IPS DF 19.7 (cell line): ENCODE measurements around the gene PRLH.

ENCODE experiments used
- DNase-seq: peaks from one replicate; pipeline ENCODE4 v3.0.0-alpha.2; 2013; ENCODE audit warnings: low read depth, low spot score

PRLH gene

GRCh38 chr2:237566401-237567235 lies at the start of gene PRLH:
Gene PRLH (plus strand): TSS chr2:237566574. CDS start chr2:237566574, 0 bp downstream.
- no peak for DNase-seq

- DNase-seq: no peak
Measured at GRCh38 chr2:237517163-237517562, 49.2 kb upstream of the PRLH start.

- DNase-seq: no peak
Measured at GRCh38 chr2:237517990-237518389, 48.4 kb upstream of the PRLH start.

- DNase-seq: no peak
Measured at GRCh38 chr2:237519506-237520245, 46.7 kb upstream of the PRLH start.

GRCh38 chr2:237520290-237520689 lies 46.1 kb upstream of the PRLH start:
- no peak for DNase-seq

- no peak for DNase-seq
Measured at GRCh38 chr2:237524631-237525030, 41.7 kb upstream of the PRLH start.

GRCh38 chr2:237525559-237526157 lies 40.7 kb upstream of the PRLH start:
- no peak for DNase-seq

- DNase-seq: no peak
Measured at GRCh38 chr2:237527233-237527632, 39.1 kb upstream of the PRLH start.

GRCh38 chr2:237527766-237528165 lies 38.6 kb upstream of the PRLH start:
- DNase-seq: no peak

GRCh38 chr2:237529452-237530402 lies 36.6 kb upstream of the PRLH start:
- DNase-seq: no peak

- no peak for DNase-seq
Measured at GRCh38 chr2:237530472-237531433, 35.6 kb upstream of the PRLH start.

GRCh38 chr2:237532160-237532559 lies 34.2 kb upstream of the PRLH start:
- no peak for DNase-seq

- no peak for DNase-seq
Measured at GRCh38 chr2:237533668-237534161, 32.7 kb upstream of the PRLH start.

- DNase-seq: no peak
Measured at GRCh38 chr2:237534380-237534779, 32.0 kb upstream of the PRLH start.

GRCh38 chr2:237535385-237536082 lies 30.8 kb upstream of the PRLH start:
- no peak for DNase-seq

- no peak for DNase-seq
Measured at GRCh38 chr2:237536083-237536415, 30.3 kb upstream of the PRLH start.

- no peak for DNase-seq
Measured at GRCh38 chr2:237536617-237537016, 29.8 kb upstream of the PRLH start.

GRCh38 chr2:237538001-237538720 lies 28.2 kb upstream of the PRLH start:
- DNase-seq: no peak

GRCh38 chr2:237538901-237539300 lies 27.5 kb upstream of the PRLH start:
- no peak for DNase-seq
